ENCODE measurements around the gene UCHL3.

UCHL3 gene

DNA sequence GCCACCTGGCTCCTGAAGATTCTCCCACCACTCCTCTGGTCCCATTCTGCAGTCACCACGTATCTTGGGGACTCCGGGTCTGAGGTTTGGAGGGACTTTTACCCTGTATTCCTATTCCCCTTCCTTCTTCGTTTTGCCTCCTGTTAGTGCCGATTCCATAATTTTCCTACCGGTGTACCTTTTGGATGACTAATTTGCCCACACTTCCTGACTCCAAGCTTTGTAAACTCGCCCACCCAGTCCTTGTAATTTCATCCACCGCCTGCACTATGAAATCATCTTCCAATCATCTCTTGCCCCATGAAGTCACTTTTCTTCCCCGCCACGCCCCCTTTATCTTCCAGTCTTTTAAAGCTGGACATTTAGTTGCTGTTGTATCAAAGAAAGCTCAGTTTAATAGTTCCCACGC is 572 bp downstream of the UCHL3 start:
- peak; percentile 73 for DNase-seq

GRCh38 chr13:75554464-75554863 is 4.9 kb downstream of the UCHL3 start:
- no peak for DNase-seq

- DNase-seq = no peak
Measured at GRCh38 chr13:75554981-75555380, 5.4 kb downstream of the UCHL3 start.

DNA sequence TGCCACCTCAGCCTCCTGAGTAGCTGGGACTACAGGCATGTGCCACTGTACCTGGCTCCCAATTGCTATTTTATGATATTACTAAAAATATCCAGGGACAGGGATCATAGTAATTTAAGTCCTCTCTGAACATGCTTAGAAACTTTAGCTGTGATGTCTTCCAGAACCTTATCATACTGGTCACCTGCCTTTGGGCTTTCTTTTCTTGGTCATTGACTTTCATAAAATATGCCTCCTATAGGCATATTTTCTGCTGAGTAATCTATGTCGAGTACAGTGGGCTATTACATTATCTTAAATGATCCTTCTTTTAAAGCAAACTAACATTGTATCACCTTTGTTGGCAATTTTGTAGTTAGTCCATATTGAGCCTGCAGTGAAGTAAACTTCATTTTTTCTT is 6.2 kb downstream of the UCHL3 start:
- DNase-seq = no peak

DNA sequence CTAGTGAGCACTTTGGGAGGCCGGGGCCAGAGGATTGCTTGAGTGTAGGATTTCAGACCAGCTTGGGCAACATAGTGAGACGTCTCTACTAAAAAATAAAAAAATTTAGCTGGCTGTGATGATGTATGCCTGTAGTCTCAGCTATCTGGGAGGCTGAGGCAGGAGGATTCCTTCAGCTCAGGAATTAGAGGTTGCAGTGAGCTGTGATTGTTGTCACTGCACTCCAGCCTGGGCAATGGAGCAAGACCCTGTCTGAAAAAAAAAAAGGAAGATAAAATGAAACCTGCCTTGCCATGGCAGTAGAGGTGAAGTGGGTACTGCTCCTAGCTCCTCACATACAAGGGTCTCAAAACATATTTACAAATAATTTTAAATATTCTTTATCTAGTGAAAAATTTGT is 7.4 kb downstream of the UCHL3 start:
- DNase-seq = no peak

DNA sequence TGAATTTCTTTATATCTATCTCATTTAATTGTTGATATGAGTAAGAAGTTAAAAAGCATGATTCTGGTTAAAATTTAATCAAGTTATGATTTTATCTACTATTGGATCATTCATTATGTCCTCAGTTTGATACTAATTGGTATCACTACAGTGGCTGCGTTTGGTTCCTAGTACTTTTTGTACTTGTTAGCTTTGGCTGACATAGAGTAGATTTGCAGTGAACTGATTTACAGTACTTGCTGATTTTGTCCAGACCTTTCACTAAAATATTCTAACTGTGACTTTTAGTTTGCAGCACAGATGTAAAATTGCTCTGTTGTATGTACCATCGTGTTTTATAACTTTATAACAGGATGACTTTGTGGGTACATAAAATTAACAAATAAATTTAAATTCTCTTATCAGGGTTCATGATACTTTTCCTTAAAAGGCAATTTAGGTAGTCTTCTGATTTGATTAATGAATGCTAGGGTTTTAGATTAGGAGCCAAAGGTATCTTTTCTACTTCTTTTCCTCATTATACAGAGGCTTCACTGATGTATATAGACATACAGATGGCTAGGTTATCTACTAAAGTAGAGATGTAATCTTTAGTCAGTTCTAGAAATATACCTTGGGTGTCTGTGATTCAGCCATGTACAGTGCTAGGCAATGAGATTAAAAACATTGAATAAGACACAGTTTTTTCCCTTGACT is 8.7 kb downstream of the UCHL3 start:
- no peak for DNase-seq

- peak; percentile 3 for DNase-seq
Measured at GRCh38 chr13:75566658-75567057, 17.1 kb downstream of the UCHL3 start.

GRCh38 chr13:75569576-75569975 is 20.0 kb downstream of the UCHL3 start:
- DNase-seq = no peak

DNA sequence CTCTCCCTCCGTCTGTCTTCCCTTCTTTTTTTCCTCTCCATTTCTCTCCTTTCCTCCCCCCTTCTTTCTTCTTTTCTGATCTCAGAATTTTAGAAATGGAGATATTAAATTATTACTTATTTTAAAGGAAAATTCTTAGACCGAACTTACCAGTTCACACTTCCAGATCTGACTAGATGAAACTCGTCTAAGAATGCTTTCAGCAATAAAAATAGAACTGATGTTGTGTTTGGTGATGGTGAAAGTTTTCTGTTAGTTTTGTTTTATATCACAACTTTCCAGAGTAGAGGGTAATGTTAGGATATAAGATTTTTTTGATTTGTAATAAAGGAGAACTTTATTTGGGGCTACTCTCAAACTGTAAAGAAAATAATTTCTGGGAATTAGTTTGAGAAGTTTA is 29.9 kb downstream of the UCHL3 start:
- no peak for DNase-seq

GRCh38 chr13:75581874-75582640 is 32.5 kb downstream of the UCHL3 start:
- DNase-seq = no peak

DNA sequence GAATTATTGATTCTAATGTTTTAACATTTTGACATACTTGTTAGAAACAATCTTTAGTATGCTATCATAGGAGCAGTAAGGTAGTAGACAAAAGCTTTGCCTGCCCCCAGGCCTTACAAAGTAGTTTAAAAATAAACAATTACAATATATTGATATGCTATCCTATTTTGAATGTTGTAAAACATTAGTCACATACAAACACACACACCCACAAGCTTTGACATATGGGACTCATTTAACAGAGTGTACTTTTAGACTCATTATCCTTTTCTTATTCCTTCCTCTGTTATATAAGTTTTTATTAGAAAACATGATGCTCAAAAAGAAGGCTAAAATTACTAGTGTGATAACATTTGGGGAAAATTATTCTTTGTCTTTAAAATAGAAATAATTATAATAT is 33.5 kb downstream of the UCHL3 start:
- no peak for DNase-seq

- DNase-seq = no peak
Measured at GRCh38 chr13:75585153-75585552, 35.6 kb downstream of the UCHL3 start.

GRCh38 chr13:75587679-75588078 is 38.1 kb downstream of the UCHL3 start:
- no peak for DNase-seq

DNA sequence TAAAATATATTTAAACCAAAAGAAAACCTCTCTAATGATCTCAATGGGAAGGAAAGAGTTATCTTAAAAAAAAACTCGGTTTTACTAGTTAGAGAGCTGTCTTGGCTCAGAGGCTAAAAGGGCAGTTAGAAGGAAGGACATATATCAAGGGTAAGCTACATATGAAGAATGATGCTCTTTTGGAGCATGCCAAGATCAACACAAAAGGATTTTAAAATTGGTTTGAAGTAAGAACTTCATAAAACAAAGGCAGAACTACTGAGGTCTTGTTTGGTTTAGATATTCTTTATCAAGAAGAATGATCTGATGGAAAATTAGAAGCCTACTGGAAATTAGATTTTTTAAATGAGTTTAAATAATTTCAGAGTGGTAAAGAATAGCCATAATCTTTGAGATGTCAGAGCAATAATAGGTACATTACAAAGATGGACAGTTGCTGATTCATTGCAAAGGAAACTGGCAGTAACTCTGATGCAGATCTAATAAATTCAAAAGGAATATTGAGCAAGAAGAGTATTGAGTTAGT is 47.1 kb downstream of the UCHL3 start:
- DNase-seq = no peak

- DNase-seq = no peak
Measured at GRCh38 chr13:75600371-75600770, 50.8 kb downstream of the UCHL3 start.

- DNase-seq = no peak
Measured at GRCh38 chr13:75603038-75603437, 53.4 kb downstream of the UCHL3 start.

DNA sequence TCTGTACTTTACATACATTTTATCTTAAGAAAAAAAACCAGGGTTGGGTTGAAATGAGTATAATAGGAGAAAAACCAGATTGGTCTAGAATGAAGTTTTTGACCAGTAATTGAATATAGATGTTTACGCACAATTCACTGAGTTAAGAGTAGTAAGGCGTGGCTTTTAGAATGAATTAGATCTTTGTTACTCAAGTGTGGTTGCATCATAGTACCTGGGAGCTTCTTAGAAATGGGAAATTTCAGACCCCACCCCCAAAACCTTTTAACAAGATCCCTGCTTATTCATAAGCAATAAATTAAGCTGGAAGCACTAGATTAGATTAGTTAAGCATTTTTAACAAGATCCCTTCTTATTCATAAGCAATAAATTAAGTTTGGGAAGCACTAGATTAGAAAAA is 57.9 kb downstream of the UCHL3 start:
- DNase-seq = no peak

- no peak for DNase-seq
Measured at GRCh38 chr13:75610466-75610865, 60.9 kb downstream of the UCHL3 start.

GRCh38 chr13:75612354-75612753 is 62.8 kb downstream of the UCHL3 start:
- DNase-seq = no peak

GRCh38 chr13:75617230-75617629 is 67.6 kb downstream of the UCHL3 start:
- DNase-seq = no peak

- no peak for DNase-seq
Measured at GRCh38 chr13:75618308-75618707, 68.7 kb downstream of the UCHL3 start.

DNA sequence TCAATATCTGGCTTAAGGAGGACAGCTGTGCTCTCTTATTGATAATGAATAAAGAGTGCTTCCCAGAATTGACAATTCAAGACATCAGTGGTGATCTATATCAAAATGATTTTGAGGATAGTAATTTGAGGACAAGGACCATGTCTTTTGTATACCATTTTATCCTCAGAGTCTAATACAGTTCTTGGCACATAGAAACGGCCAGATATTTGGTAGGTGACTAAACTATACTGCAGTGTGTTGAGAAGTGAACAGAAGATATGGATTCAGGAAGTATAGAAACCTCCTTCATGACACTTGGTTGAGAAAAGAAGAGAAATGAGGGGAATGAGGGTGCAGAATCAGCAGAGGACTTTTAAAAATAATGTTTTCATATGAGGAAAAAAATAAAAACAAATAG is 70.4 kb downstream of the UCHL3 start:
- no peak for DNase-seq

GRCh38 chr13:75621147-75621546 is 71.6 kb downstream of the UCHL3 start:
- DNase-seq = peak; percentile 28

DNA sequence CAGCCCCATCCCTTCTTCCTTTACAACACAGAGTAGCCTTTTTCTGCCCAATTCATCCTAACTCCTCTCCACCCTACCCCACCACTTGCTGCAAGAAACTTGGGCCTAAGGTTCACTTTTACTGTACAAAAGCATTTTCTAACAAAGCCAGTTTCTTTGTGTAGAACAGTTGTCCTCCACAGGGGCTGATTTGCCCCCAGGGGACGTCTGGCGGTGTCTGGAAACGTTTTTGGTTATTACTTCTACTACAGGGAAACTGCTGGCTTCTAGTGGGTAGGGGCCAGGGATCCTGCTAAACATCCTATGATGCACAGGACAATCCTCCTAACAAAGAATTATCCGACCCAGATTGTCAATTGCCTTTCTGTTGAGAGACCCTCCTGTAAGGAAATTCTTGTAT is 79.2 kb downstream of the UCHL3 start:
- DNase-seq = no peak
